ENCODE data around the gene EEF1A2.

Gene EEF1A2

GRCh38 chr20:63469713-63470101 is 29.2 kb downstream of the EEF1A2 start:
- H3K14ac ChIP-seq (ENCODE audit: low read length), result peak overlapping the region; percentile 90
- no peak overlapping the region for H2AFZ ChIP-seq (ENCODE audit: low read length)
- H4K91ac ChIP-seq (ENCODE audit: low read depth, low read length, poor library complexity), result no peak overlapping the region
- H3K4me2 ChIP-seq (ENCODE audit: insufficient read depth, low read length, poor library complexity, severe bottlenecking), result no peak overlapping the region
- peak overlapping the region; percentile 68 for H3K23ac ChIP-seq (ENCODE audit: low read depth, low read length, poor library complexity)
- no peak overlapping the region for H2BK5ac ChIP-seq (ENCODE audit: low read length)
- H3K4me3 ChIP-seq (ENCODE audit: low read length in 2 of 2), result peak overlapping the region in 1 of 2 donors; percentile 90
- DNase-seq (ENCODE audit: low spot score), result no peak
- peak overlapping the region; percentile 70 for H3K9ac ChIP-seq (ENCODE audit: low read depth, low read length, poor library complexity)
- H3K36me3 ChIP-seq (replicated peaks in 1 of 2; ENCODE audit: control insufficient read depth in 2 of 2, insufficient read depth in 2 of 2, low read length in 2 of 2), result peaks cover 1 to 44% of the 10 kb centered on the region in 2 donors
- H3K4me1 ChIP-seq (ENCODE audit: control insufficient read depth in 2 of 2, insufficient read depth in 1 of 2, low read depth in 1 of 2, low read length in 2 of 2), result peaks cover 12 to 47% of the 10 kb centered on the region in 2 donors
- no peak overlapping the region for H4K8ac ChIP-seq (ENCODE audit: low read depth, low read length)
- WGBS, 2 donors (ENCODE audit: extremely low coverage in 2 of 2, insufficient read length in 2 of 2, insufficient replicate concordance in 1 of 2), result no CpG with 5 or more reads among the region's 13 CpGs
- peak overlapping the region; percentile 58 for H2BK12ac ChIP-seq (ENCODE audit: low read length)
- no peak overlapping the region for H2BK120ac ChIP-seq (ENCODE audit: low read depth, low read length)
- H3K9me3 ChIP-seq (replicated peaks in 1 of 2; ENCODE audit: control insufficient read depth in 2 of 2, insufficient read depth in 1 of 2, low read depth in 1 of 2, low read length in 2 of 2), result peaks cover 0 to 2% of the 10 kb centered on the region in 2 donors
- peak overlapping the region; percentile 89 for H2AK5ac ChIP-seq (ENCODE audit: low read depth, low read length)
- no peak overlapping the region for H3K27ac ChIP-seq (replicated peaks; ENCODE audit: low read length)
- peak overlapping the region; percentile 94 for H2BK15ac ChIP-seq (ENCODE audit: low read length)
- peaks cover 18% of the 10 kb centered on the region for H3K79me1 ChIP-seq (ENCODE audit: low read depth, low read length)
- peak overlapping the region; percentile 76 for H3K18ac ChIP-seq (ENCODE audit: low read length)
- H3K27me3 ChIP-seq (ENCODE audit: control insufficient read depth in 3 of 3, insufficient read depth in 3 of 3, low read depth in 1 of 3, low read length in 3 of 3), result peaks cover 0 to 16% (median 13%) of the 10 kb centered on the region in 3 experiments
- H3K4ac ChIP-seq (ENCODE audit: low read length), result no peak overlapping the region

GRCh38 chr20:63469019-63469712 is 29.7 kb downstream of the EEF1A2 start:
- no peak overlapping the region for H4K91ac ChIP-seq (ENCODE audit: low read depth, low read length, poor library complexity)
- peak overlapping the region; percentile 89 for H2AK5ac ChIP-seq (ENCODE audit: low read depth, low read length)
- H3K9me3 ChIP-seq (replicated peaks in 1 of 2; ENCODE audit: control insufficient read depth in 2 of 2, insufficient read depth in 1 of 2, low read depth in 1 of 2, low read length in 2 of 2), result peaks cover 0 to 2% of the 10 kb centered on the region in 2 donors
- no peak overlapping the region for H3K27ac ChIP-seq (replicated peaks; ENCODE audit: low read length)
- H2BK12ac ChIP-seq (ENCODE audit: low read length), result peak overlapping the region; percentile 58
- no peak overlapping the region for H2AFZ ChIP-seq (ENCODE audit: low read length)
- H3K9ac ChIP-seq (ENCODE audit: low read depth, low read length, poor library complexity), result peak overlapping the region; percentile 70
- peak overlapping the region; percentile 68 for H3K23ac ChIP-seq (ENCODE audit: low read depth, low read length, poor library complexity)
- no peak overlapping the region for H2BK5ac ChIP-seq (ENCODE audit: low read length)
- DNase-seq (ENCODE audit: low spot score), result no peak
- no peak overlapping the region for H4K8ac ChIP-seq (ENCODE audit: low read depth, low read length)
- no peak overlapping the region for H3K4me2 ChIP-seq (ENCODE audit: insufficient read depth, low read length, poor library complexity, severe bottlenecking)
- H3K14ac ChIP-seq (ENCODE audit: low read length), result no peak overlapping the region
- H2BK120ac ChIP-seq (ENCODE audit: low read depth, low read length), result no peak overlapping the region
- no CpG with 5 or more reads among the region's 22 CpGs for WGBS, 2 donors (ENCODE audit: extremely low coverage in 2 of 2, insufficient read length in 2 of 2, insufficient replicate concordance in 1 of 2)
- H3K4me3 ChIP-seq (ENCODE audit: low read length in 2 of 2), result no peak overlapping the region
- peaks cover 13 to 53% of the 10 kb centered on the region in 2 donors for H3K4me1 ChIP-seq (ENCODE audit: control insufficient read depth in 2 of 2, insufficient read depth in 1 of 2, low read depth in 1 of 2, low read length in 2 of 2)
- H3K27me3 ChIP-seq (ENCODE audit: control insufficient read depth in 3 of 3, insufficient read depth in 3 of 3, low read depth in 1 of 3, low read length in 3 of 3), result peaks cover 0 to 11% (median 8%) of the 10 kb centered on the region in 3 experiments
- H3K36me3 ChIP-seq (replicated peaks in 1 of 2; ENCODE audit: control insufficient read depth in 2 of 2, insufficient read depth in 2 of 2, low read length in 2 of 2), result peaks cover 1 to 45% of the 10 kb centered on the region in 2 donors
- H3K79me1 ChIP-seq (ENCODE audit: low read depth, low read length), result peaks cover 22% of the 10 kb centered on the region
- no peak overlapping the region for H3K4ac ChIP-seq (ENCODE audit: low read length)
- peak overlapping the region; percentile 94 for H2BK15ac ChIP-seq (ENCODE audit: low read length)
- peak overlapping the region; percentile 76 for H3K18ac ChIP-seq (ENCODE audit: low read length)

- H2BK15ac ChIP-seq (ENCODE audit: low read length), result no peak overlapping the region
- H2AFZ ChIP-seq (ENCODE audit: low read length), result no peak overlapping the region
- no peak for DNase-seq (ENCODE audit: low spot score)
- H3K36me3 ChIP-seq (replicated peaks in 1 of 2; ENCODE audit: control insufficient read depth in 2 of 2, insufficient read depth in 2 of 2, low read length in 2 of 2), result peaks cover 1 to 45% of the 10 kb centered on the region in 2 donors
- H3K9ac ChIP-seq (ENCODE audit: low read depth, low read length, poor library complexity), result no peak overlapping the region
- no peak overlapping the region for H3K4me2 ChIP-seq (ENCODE audit: insufficient read depth, low read length, poor library complexity, severe bottlenecking)
- H3K4me3 ChIP-seq (ENCODE audit: low read length in 2 of 2), result no peak overlapping the region
- no peak overlapping the region for H3K14ac ChIP-seq (ENCODE audit: low read length)
- H3K9me3 ChIP-seq (replicated peaks in 1 of 2; ENCODE audit: control insufficient read depth in 2 of 2, insufficient read depth in 1 of 2, low read depth in 1 of 2, low read length in 2 of 2), result peaks cover 0 to 2% of the 10 kb centered on the region in 2 donors
- peak overlapping the region; percentile 73 for H3K23ac ChIP-seq (ENCODE audit: low read depth, low read length, poor library complexity)
- H4K91ac ChIP-seq (ENCODE audit: low read depth, low read length, poor library complexity), result no peak overlapping the region
- H2AK5ac ChIP-seq (ENCODE audit: low read depth, low read length), result no peak overlapping the region
- no CpG with 5 or more reads among the region's 12 CpGs for WGBS, 2 donors (ENCODE audit: extremely low coverage in 2 of 2, insufficient read length in 2 of 2, insufficient replicate concordance in 1 of 2)
- no peak overlapping the region for H3K27ac ChIP-seq (replicated peaks; ENCODE audit: low read length)
- H2BK12ac ChIP-seq (ENCODE audit: low read length), result no peak overlapping the region
- H3K18ac ChIP-seq (ENCODE audit: low read length), result peak overlapping the region; percentile 33
- peak overlapping the region; percentile 3 for H4K8ac ChIP-seq (ENCODE audit: low read depth, low read length)
- no peak overlapping the region for H3K4ac ChIP-seq (ENCODE audit: low read length)
- H3K27me3 ChIP-seq (ENCODE audit: control insufficient read depth in 3 of 3, insufficient read depth in 3 of 3, low read depth in 1 of 3, low read length in 3 of 3), result peaks cover 0 to 5% (median 4%) of the 10 kb centered on the region in 3 experiments
- H2BK5ac ChIP-seq (ENCODE audit: low read length), result no peak overlapping the region
- H3K4me1 ChIP-seq (ENCODE audit: control insufficient read depth in 2 of 2, insufficient read depth in 1 of 2, low read depth in 1 of 2, low read length in 2 of 2), result peaks cover 17 to 55% of the 10 kb centered on the region in 2 donors
- peaks cover 26% of the 10 kb centered on the region for H3K79me1 ChIP-seq (ENCODE audit: low read depth, low read length)
- H2BK120ac ChIP-seq (ENCODE audit: low read depth, low read length), result no peak overlapping the region
These were observed 30.5 kb downstream of the EEF1A2 start for GRCh38 chr20:63468421-63468820.

GRCh38 chr20:63467294-63468083 is 31.4 kb downstream of the EEF1A2 start:
- Histone ChIP-seq H3K27ac (replicated peaks; ENCODE audit: low read length) (no peak overlapping the region), H3K23ac (ENCODE audit: low read depth, low read length, poor library complexity) (peak overlapping the region; percentile 59), H3K4me2 (ENCODE audit: insufficient read depth, low read length, poor library complexity, severe bottlenecking) (no peak overlapping the region), H2BK120ac (ENCODE audit: low read depth, low read length) (no peak overlapping the region), H3K9me3 (replicated peaks in 1 of 2; ENCODE audit: control insufficient read depth in 2 of 2, insufficient read depth in 1 of 2, low read depth in 1 of 2, low read length in 2 of 2) (peaks cover 0 to 2% of the 10 kb centered on the region in 2 donors), H3K4ac (ENCODE audit: low read length) (no peak overlapping the region), H3K4me3 (ENCODE audit: low read length in 2 of 2) (no peak overlapping the region), H4K91ac (ENCODE audit: low read depth, low read length, poor library complexity) (no peak overlapping the region), H2BK5ac (ENCODE audit: low read length) (peak overlapping the region; percentile 53), H2BK12ac (ENCODE audit: low read length) (no peak overlapping the region), H3K18ac (ENCODE audit: low read length) (no peak overlapping the region), H2BK15ac (ENCODE audit: low read length) (no peak overlapping the region), H3K79me1 (ENCODE audit: low read depth, low read length) (peaks cover 32% of the 10 kb centered on the region), H3K9ac (ENCODE audit: low read depth, low read length, poor library complexity) (no peak overlapping the region), H4K8ac (ENCODE audit: low read depth, low read length) (no peak overlapping the region), H2AK5ac (ENCODE audit: low read depth, low read length) (no peak overlapping the region), H3K36me3 (replicated peaks in 1 of 2; ENCODE audit: control insufficient read depth in 2 of 2, insufficient read depth in 2 of 2, low read length in 2 of 2) (peaks cover 1 to 49% of the 10 kb centered on the region in 2 donors), H2AFZ (ENCODE audit: low read length) (no peak overlapping the region), H3K27me3 (ENCODE audit: control insufficient read depth in 3 of 3, insufficient read depth in 3 of 3, low read depth in 1 of 3, low read length in 3 of 3) (no peaks in the 10 kb centered on the region), H3K14ac (ENCODE audit: low read length) (no peak overlapping the region), H3K4me1 (ENCODE audit: control insufficient read depth in 2 of 2, insufficient read depth in 1 of 2, low read depth in 1 of 2, low read length in 2 of 2) (peaks cover 17 to 53% of the 10 kb centered on the region in 2 donors)
- no CpG with 5 or more reads among the region's 19 CpGs for WGBS, 2 donors (ENCODE audit: extremely low coverage in 2 of 2, insufficient read length in 2 of 2, insufficient replicate concordance in 1 of 2)
- no peak for DNase-seq (ENCODE audit: low spot score)

All from neuronal stem cell (in vitro differentiated cells).